GM19452 (cell line): ENCODE results near the gene DMD.

Source experiments
- ATAC-seq: cut with Tn5 transposase; IDR thresholded peaks from one replicate; pipeline ENCODE4 v1.9.1; 2021; ENCODE audit not compliant: unreplicated experiment

Gene DMD

GRCh38 chrX:31320740-31321139 lies 1890.6 kb downstream of the DMD start:
- ATAC-seq = no peak

- no peak for ATAC-seq
Measured at GRCh38 chrX:31319586-31319985, 1891.8 kb downstream of the DMD start.

- no peak for ATAC-seq
Measured at GRCh38 chrX:31318866-31319265, 1892.5 kb downstream of the DMD start.

GRCh38 chrX:31316340-31316991 lies 1894.9 kb downstream of the DMD start:
- no peak for ATAC-seq

GRCh38 chrX:31314921-31315320 lies 1896.4 kb downstream of the DMD start:
- ATAC-seq = no peak

- no peak for ATAC-seq
Measured at GRCh38 chrX:31307952-31308351, 1903.4 kb downstream of the DMD start.

- ATAC-seq = no peak
Measured at GRCh38 chrX:31302573-31303075, 1908.7 kb downstream of the DMD start.

GRCh38 chrX:31301941-31302340 lies 1909.4 kb downstream of the DMD start:
- no peak for ATAC-seq

- no peak for ATAC-seq
Measured at GRCh38 chrX:31301203-31301602, 1910.1 kb downstream of the DMD start.

GRCh38 chrX:31298916-31299315 lies 1912.4 kb downstream of the DMD start:
- no peak for ATAC-seq

GRCh38 chrX:31297881-31298280 lies 1913.5 kb downstream of the DMD start:
- no peak for ATAC-seq

GRCh38 chrX:31294475-31294874 lies 1916.9 kb downstream of the DMD start:
- no peak for ATAC-seq

GRCh38 chrX:31293409-31293808 lies 1917.9 kb downstream of the DMD start:
- no peak for ATAC-seq

- ATAC-seq = no peak
Measured at GRCh38 chrX:31291131-31291530, 1920.2 kb downstream of the DMD start.

GRCh38 chrX:31287861-31288260 lies 1923.5 kb downstream of the DMD start:
- no peak for ATAC-seq

- no peak for ATAC-seq
Measured at GRCh38 chrX:31280580-31280979, 1930.8 kb downstream of the DMD start.

GRCh38 chrX:31279359-31279758 lies 1932.0 kb downstream of the DMD start:
- no peak for ATAC-seq

GRCh38 chrX:31272472-31272775 lies 1938.9 kb downstream of the DMD start:
- ATAC-seq = no peak

GRCh38 chrX:31271615-31272471 lies 1939.5 kb downstream of the DMD start:
- no peak for ATAC-seq

- no peak for ATAC-seq
Measured at GRCh38 chrX:31269914-31270313, 1941.4 kb downstream of the DMD start.

- ATAC-seq = no peak
Measured at GRCh38 chrX:31268359-31268758, 1943.0 kb downstream of the DMD start.
